ENCODE data around the gene DGAT2.

- TF ChIP-seq POLR2AphosphoS5 (IDR thresholded peaks at IDR 0.05; ENCODE audit: borderline replicate concordance, low read depth, low read length), result no peak
- no peak for TF ChIP-seq EZH2 (IDR thresholded peaks at IDR 0.05)
Measured at GRCh38 chr11:75781296-75781695, 12.7 kb downstream of the DGAT2 start.

Measured in SK-N-MC (cell line).